Epithelial cell of proximal tubule (primary cell): Measurements from ENCODE around the gene ENOX1. TPM values are rescaled to one million over a fixed set of nuclear protein-coding genes. Genes with fewer than 3 reads are reported as not detected.
"Not testable (repeated sequence)": the region's sequence is repeated elsewhere in the genome, so short reads cannot be mapped to it uniquely, and the experiment has no call there.

Experiments used
- DNase-seq: peaks from one replicate; pipeline ENCODE4 v3.0.0-alpha.2; 2011; ENCODE audit warnings: low read depth
- H3K4me3 ChIP-seq: 2 replicates; pipeline ENCODE4 v1.5.1; 2011; ENCODE audit warnings: low read depth, mild to moderate bottlenecking, low read length
- CTCF ChIP-seq: conservative IDR thresholded peaks from 2 replicates; pipeline ENCODE4 v1.5.1; 2012; ENCODE audit warnings: low read depth, mild to moderate bottlenecking, low read length
- total RNA-seq: library from RNA; depleted of rRNA; stranded (reverse); fragments of >200 nt; gene quantifications from 2 replicates; pipeline ENCODE4 v1.2.3, GENCODE V29; 2015

The ENOX1 gene
- total RNA-seq, 1 donor from 2014 or later = 0.17 TPM

- no peak for TF ChIP-seq CTCF
- no peak for DNase-seq
- no peak overlapping the region for H3K4me3 ChIP-seq
These were observed 431.0 kb downstream of the ENOX1 start for GRCh38 chr13:43355774-43356173.

- DNase-seq = no peak
- TF ChIP-seq CTCF = no peak
- no peak overlapping the region for H3K4me3 ChIP-seq
These were observed 432.4 kb downstream of the ENOX1 start for GRCh38 chr13:43354153-43354945.

- no peak for DNase-seq
- no peak for TF ChIP-seq CTCF
- H3K4me3 ChIP-seq = no peak overlapping the region
These were observed 433.1 kb downstream of the ENOX1 start for GRCh38 chr13:43353631-43354030.

GRCh38 chr13:43351612-43352011 is 435.2 kb downstream of the ENOX1 start:
- not testable (repeated sequence) for DNase-seq, H3K4me3 ChIP-seq

- no peak overlapping the region for H3K4me3 ChIP-seq
- TF ChIP-seq CTCF = no peak
- no peak for DNase-seq
These were observed 438.4 kb downstream of the ENOX1 start for GRCh38 chr13:43348397-43348796.

- DNase-seq = no peak
- no peak for TF ChIP-seq CTCF
- no peak overlapping the region for H3K4me3 ChIP-seq
These were observed 438.9 kb downstream of the ENOX1 start for GRCh38 chr13:43347877-43348276.

GRCh38 chr13:43346427-43346826 is 440.3 kb downstream of the ENOX1 start:
- no peak for TF ChIP-seq CTCF
- no peak for DNase-seq
- no peak overlapping the region for H3K4me3 ChIP-seq
